ENCODE data around the gene MCHR1. TPM values are rescaled to one million over a fixed set of nuclear protein-coding genes. Genes with fewer than 3 reads are reported as not detected.

Gene MCHR1
- total RNA-seq, 1 donor from 2014 or later, result not detected

DNA sequence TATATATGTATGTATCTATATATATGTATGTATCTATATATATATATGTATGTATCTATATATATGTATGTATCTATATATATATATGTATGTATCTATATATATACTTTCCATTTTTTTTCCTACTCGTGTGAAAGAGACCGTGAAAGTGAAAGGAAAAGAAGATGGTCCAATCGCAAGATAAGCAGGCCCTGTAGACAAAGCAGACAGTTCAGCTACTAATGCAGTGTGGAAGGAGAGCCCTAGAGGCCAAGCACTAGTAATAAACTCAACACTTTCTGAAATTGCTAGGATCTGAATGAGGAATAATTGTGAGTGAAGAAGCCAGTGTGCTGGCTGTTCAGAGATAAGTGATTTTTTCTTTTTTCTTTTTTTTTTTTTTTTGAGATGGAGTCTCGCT lies 47.2 kb downstream of the MCHR1 start:
- Histone ChIP-seq H3K36me3 (no peaks in the 10 kb centered on the region), H3K4me1 (no peaks in the 10 kb centered on the region), H3K9me3 (no peaks in the 10 kb centered on the region), H3K27ac (no peak overlapping the region), H3K4me3 (no peak overlapping the region), H3K27me3 (no peaks in the 10 kb centered on the region)
- no peak for DNase-seq (ENCODE audit: low spot score in 2 of 2)
- intact Hi-C loops (cut with DNase I), result no loop called here
- TF ChIP-seq, protein P1, sequence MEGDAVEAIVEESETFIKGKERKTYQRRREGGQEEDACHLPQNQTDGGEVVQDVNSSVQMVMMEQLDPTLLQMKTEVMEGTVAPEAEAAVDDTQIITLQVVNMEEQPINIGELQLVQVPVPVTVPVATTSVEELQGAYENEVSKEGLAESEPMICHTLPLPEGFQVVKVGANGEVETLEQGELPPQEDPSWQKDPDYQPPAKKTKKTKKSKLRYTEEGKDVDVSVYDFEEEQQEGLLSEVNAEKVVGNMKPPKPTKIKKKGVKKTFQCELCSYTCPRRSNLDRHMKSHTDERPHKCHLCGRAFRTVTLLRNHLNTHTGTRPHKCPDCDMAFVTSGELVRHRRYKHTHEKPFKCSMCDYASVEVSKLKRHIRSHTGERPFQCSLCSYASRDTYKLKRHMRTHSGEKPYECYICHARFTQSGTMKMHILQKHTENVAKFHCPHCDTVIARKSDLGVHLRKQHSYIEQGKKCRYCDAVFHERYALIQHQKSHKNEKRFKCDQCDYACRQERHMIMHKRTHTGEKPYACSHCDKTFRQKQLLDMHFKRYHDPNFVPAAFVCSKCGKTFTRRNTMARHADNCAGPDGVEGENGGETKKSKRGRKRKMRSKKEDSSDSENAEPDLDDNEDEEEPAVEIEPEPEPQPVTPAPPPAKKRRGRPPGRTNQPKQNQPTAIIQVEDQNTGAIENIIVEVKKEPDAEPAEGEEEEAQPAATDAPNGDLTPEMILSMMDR (IDR thresholded peaks at IDR 0.05), result no peak

DNA sequence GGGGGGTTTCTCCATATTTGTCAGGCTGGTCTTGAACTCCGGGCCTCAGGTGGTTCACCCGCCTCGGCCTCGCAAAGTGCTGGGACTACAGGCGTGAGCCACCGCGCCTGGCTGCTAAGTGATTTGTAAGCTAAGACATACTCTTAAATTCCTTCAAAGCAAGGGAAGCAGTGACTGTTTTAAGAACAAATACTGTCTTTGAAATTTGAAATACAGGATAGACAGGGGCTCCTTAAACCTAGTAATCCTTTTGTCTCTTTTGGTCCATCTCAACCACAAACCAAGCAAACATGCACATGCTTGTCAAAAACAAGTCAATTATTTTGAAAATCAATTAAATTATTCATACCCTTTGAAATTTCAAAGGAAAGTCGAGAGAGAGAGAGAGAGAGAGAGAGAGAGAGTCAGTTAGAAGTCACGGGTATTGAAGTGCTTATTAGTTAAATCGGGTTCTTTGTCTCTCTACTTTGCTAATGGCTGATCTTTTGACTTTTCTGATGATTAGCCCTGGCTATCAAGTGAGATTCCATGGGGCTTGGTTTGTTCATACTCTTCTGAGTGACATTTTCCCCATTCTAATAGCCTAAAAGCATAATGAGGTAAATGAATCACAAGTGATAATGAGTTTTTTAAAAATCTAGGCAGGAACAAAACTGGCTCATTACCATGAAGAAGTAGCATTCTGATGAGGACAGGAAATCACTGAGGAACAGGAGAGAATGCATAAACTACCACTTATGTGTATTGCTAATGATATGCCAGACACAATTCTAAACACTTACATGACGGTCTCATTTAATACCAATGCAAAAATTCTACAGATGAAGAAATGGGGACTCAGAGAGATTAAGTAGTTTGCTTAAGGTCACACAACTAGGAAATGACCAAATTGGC lies 48.0 kb downstream of the MCHR1 start:
- no peak for DNase-seq (ENCODE audit: low spot score in 2 of 2)
- no peaks in the 10 kb centered on the region for H3K36me3 ChIP-seq
- no peaks in the 10 kb centered on the region for H3K9me3 ChIP-seq
- no peak overlapping the region for H3K4me3 ChIP-seq
- no peaks in the 10 kb centered on the region for H3K4me1 ChIP-seq
- intact Hi-C loops (cut with DNase I), result no loop called here
- H3K27ac ChIP-seq, result no peak overlapping the region
- H3K27me3 ChIP-seq, result no peaks in the 10 kb centered on the region
- TF ChIP-seq, protein P1 (IDR thresholded peaks at IDR 0.05), result no peak

DNA sequence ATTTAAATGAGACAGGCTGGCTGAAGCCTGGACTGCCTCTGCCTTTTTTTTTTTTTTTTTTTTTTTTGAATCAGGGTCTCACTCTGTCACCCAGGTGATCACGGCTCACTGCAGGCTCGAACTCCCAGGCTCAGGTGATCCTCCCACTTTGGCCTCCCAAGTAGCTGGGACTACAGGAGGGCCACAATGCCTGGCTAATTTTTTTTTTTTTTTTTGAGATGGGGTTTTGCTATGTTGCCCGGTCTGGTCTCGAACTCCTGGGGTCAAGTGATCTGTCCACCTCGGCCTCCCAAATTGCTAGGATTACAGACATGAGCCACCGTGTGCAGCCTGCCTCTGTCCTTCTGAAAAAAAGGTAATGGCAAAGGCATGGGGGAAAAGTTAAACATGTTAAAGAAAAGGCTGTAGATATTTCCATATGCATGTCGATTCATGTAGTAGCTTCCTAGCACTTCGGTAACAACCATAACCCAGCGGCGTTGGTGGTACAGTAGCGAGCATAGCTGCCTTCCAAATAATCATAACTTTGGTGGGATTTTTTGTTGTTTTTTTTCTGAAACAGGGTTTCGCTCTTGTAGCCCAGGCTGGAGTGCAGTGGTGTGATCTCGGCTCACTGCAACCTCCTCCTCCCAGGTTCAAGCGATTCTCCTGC lies 48.8 kb downstream of the MCHR1 start:
- peaks cover 0 to 3% of the 10 kb centered on the region in 2 donors for H3K4me1 ChIP-seq
- H3K9me3 ChIP-seq, result no peaks in the 10 kb centered on the region
- intact Hi-C loops (cut with DNase I), result no loop called here
- no peaks in the 10 kb centered on the region for H3K36me3 ChIP-seq
- H3K27ac ChIP-seq, result no peak overlapping the region
- no peak for DNase-seq (ENCODE audit: low spot score in 2 of 2)
- no peaks in the 10 kb centered on the region for H3K27me3 ChIP-seq
- TF ChIP-seq, protein P1 (IDR thresholded peaks at IDR 0.05), result no peak
- H3K4me3 ChIP-seq, result no peak overlapping the region

DNA sequence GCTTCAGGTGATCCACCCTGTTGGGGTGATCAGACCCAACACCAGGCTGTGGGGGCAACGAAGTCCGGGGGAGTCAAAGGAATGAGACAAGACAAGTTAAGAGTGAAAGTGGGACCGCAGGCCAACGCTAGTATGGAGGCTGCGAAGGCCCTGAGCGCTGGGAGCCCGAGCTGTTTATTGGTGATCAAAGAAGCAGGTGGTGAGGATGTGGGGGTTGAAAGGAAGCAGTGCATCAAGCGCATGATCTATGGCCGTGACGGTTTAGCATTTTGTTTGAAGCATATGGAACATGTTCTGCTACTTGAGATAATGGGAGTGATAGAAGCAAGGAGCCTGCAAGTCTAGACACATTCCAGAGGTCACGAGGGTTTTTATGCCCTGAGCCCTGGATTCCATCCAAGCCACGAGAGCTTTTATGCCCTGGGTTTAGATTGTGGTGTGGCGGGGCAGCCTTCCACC lies 49.5 kb downstream of the MCHR1 start:
- peaks cover 0 to 3% of the 10 kb centered on the region in 2 donors for H3K4me1 ChIP-seq
- intact Hi-C loops (cut with DNase I), result no loop called here
- no peaks in the 10 kb centered on the region for H3K27me3 ChIP-seq
- H3K4me3 ChIP-seq, result no peak overlapping the region
- no peaks in the 10 kb centered on the region for H3K9me3 ChIP-seq
- TF ChIP-seq, protein P1 (IDR thresholded peaks at IDR 0.05), result no peak
- H3K36me3 ChIP-seq, result no peaks in the 10 kb centered on the region
- DNase-seq (ENCODE audit: low spot score in 2 of 2), result no peak
- no peak overlapping the region for H3K27ac ChIP-seq

DNA sequence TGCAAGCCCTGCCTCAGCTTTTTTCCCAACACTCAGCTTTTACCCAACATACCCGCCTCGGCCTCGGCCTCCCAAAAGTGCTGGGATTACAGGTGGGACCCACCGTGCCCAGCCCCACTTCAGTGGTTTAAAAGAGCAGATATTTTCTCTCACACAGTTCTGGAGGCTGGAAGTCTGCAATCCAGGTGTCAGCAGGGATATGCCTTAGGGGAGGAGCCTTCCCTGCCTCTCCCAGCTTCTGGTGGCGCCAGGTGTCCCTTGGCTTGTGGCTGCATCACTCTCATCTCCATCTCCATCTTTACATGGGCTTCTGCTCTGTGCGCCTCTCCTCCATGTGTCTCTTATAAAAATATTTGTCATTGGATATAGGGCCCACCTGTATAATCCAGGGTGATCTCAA lies 50.0 kb downstream of the MCHR1 start:
- no peak for DNase-seq (ENCODE audit: low spot score in 2 of 2)
- no peaks in the 10 kb centered on the region for H3K9me3 ChIP-seq
- no peak overlapping the region for H3K27ac ChIP-seq
- intact Hi-C loops (cut with DNase I), result no loop called here
- no peaks in the 10 kb centered on the region for H3K27me3 ChIP-seq
- no peaks in the 10 kb centered on the region for H3K36me3 ChIP-seq
- H3K4me1 ChIP-seq, result peaks cover 0 to 3% of the 10 kb centered on the region in 2 donors
- TF ChIP-seq, protein P1 (IDR thresholded peaks at IDR 0.05), result no peak
- no peak overlapping the region for H3K4me3 ChIP-seq

Other genes with a start within 250 kb of the MCHR1 start
- 99.3 TPM for gene MRTFA, start 42.8 kb upstream of the MCHR1 start, total RNA-seq
- 62.1 TPM for gene SLC25A17, start 139.9 kb downstream of the MCHR1 start, total RNA-seq
- gene ST13, start 177.2 kb downstream of the MCHR1 start, total RNA-seq, result 46.0 TPM
- 1.1 TPM for gene XPNPEP3, start 177.7 kb downstream of the MCHR1 start, total RNA-seq
- not detected for gene DNAJB7, start 182.6 kb downstream of the MCHR1 start, total RNA-seq

Data from ascending aorta (tissue), 2 donors.